Thoracic aorta (tissue), 2 donors: ENCODE data around the gene NDUFA8. TPM values are rescaled to one million over a fixed set of nuclear protein-coding genes. Genes with fewer than 3 reads are reported as not detected.

Experiments used
- ATAC-seq: fragments of 150-250 bp; one replicate; pipeline ENCODE4 v1.8.0; 2017; ENCODE audit warnings: low read depth; ENCODE audit not compliant: insufficient number of reproducible peaks, low FRiP score
- DNase-seq: peaks from one replicate; pipeline ENCODE4 v3.0.0-alpha.2; 2020; ENCODE audit warnings: low spot score
- H3K27ac ChIP-seq, 2 donors: fragments of 200-600 bp; sonication (generic); 1 replicate in 1 of 2; 2 replicates in 1 of 2; pipeline ENCODE4 v1.5.1; 2016; ENCODE audit warnings: mild to moderate bottlenecking in 2 of 2, moderate library complexity in 2 of 2
- H3K27me3 ChIP-seq: fragments of 200-600 bp; sonication (generic); replicated peaks from 2 replicates; pipeline ENCODE4 v1.6.0; 2016; ENCODE audit warnings: mild to moderate bottlenecking; ENCODE audit not compliant: insufficient read depth
- H3K36me3 ChIP-seq: fragments of 200-600 bp; sonication (generic); one replicate; pipeline ENCODE4 v1.5.1; 2016
- H3K4me1 ChIP-seq, 2 donors: fragments of 200-600 bp; sonication (generic); 1 replicate in 1 of 2; 2 replicates in 1 of 2; pipeline versions ENCODE4 v1.5.1 to v1.6.0; 2016; ENCODE audit warnings: low read depth in 2 of 2, mild to moderate bottlenecking in 1 of 2; ENCODE audit not compliant: control insufficient read depth in 1 of 2
- H3K4me3 ChIP-seq: fragments of 200-600 bp; sonication (generic); 2 replicates; pipeline ENCODE4 v1.5.1; 2016; ENCODE audit warnings: mild to moderate bottlenecking
- H3K9me3 ChIP-seq: fragments of 200-600 bp; sonication (generic); 2 replicates; pipeline ENCODE4 v1.5.1; 2016
- CTCF ChIP-seq: fragments of 200-600 bp; sonication (generic); IDR thresholded peaks from one replicate; pipeline ENCODE4 v1.5.1; 2019; ENCODE audit warnings: antibody characterized with exemption
- total RNA-seq, 2 donors: library from RNA; depleted of rRNA; stranded (reverse); fragments of >200 nt; gene quantifications; one replicate each; pipeline versions ENCODE4 v1.1.0 to v1.2.3, GENCODE V29; 2016

Gene NDUFA8
- total RNA-seq, 2 donors from 2014 or later = 14.6 to 19.3 TPM

GRCh38 chr9:122109035-122109813, 50.4 kb downstream of the NDUFA8 start:
- H3K27me3 ChIP-seq = no peaks in the 10 kb centered on the region
- no peak for TF ChIP-seq CTCF
- no peak overlapping the region for H3K4me3 ChIP-seq
- ATAC-seq = no peak
- peaks cover 0 to 8% of the 10 kb centered on the region in 2 donors for H3K4me1 ChIP-seq
- no peak for DNase-seq
- H3K9me3 ChIP-seq = no peaks in the 10 kb centered on the region
- no peak overlapping the region for H3K27ac ChIP-seq
- no peaks in the 10 kb centered on the region for H3K36me3 ChIP-seq

- Histone ChIP-seq H3K27me3 (no peaks in the 10 kb centered on the region), H3K27ac (no peak overlapping the region), H3K9me3 (no peaks in the 10 kb centered on the region), H3K36me3 (no peaks in the 10 kb centered on the region), H3K4me1 (peaks cover 0 to 8% of the 10 kb centered on the region in 2 donors), H3K4me3 (no peak overlapping the region)
- TF ChIP-seq CTCF = no peak
- ATAC-seq (no peak), DNase-seq (no peak)
Measured at GRCh38 chr9:122107291-122107805, 52.2 kb downstream of the NDUFA8 start.

- Histone ChIP-seq H3K9me3 (no peaks in the 10 kb centered on the region), H3K4me1 (peaks cover 0 to 8% of the 10 kb centered on the region in 2 donors), H3K4me3 (no peak overlapping the region), H3K27me3 (no peaks in the 10 kb centered on the region), H3K27ac (no peak overlapping the region), H3K36me3 (no peaks in the 10 kb centered on the region)
- no peak for TF ChIP-seq CTCF
- no peak for ATAC-seq
- DNase-seq = no peak
Measured at GRCh38 chr9:122106576-122106975, 53.0 kb downstream of the NDUFA8 start.

GRCh38 chr9:122103985-122104384, 55.6 kb downstream of the NDUFA8 start:
- H3K9me3 ChIP-seq = no peaks in the 10 kb centered on the region
- H3K27me3 ChIP-seq = no peaks in the 10 kb centered on the region
- H3K27ac ChIP-seq = no peak overlapping the region
- H3K4me3 ChIP-seq = no peak overlapping the region
- H3K4me1 ChIP-seq = peaks cover 0 to 8% of the 10 kb centered on the region in 2 donors
- no peak for TF ChIP-seq CTCF
- ATAC-seq (no peak), DNase-seq (no peak)
- no peaks in the 10 kb centered on the region for H3K36me3 ChIP-seq

- no peaks in the 10 kb centered on the region for H3K27me3 ChIP-seq
- TF ChIP-seq CTCF = no peak
- peaks cover 0 to 7% of the 10 kb centered on the region in 2 donors for H3K4me1 ChIP-seq
- ATAC-seq = no peak
- DNase-seq = no peak
- H3K27ac ChIP-seq = no peak overlapping the region
- no peak overlapping the region for H3K4me3 ChIP-seq
- no peaks in the 10 kb centered on the region for H3K36me3 ChIP-seq
- H3K9me3 ChIP-seq = no peaks in the 10 kb centered on the region
Measured at GRCh38 chr9:122102156-122102555, 57.4 kb downstream of the NDUFA8 start.
